C4-2B (cell line): ENCODE measurements around the gene CTNNA3.

ENCODE experiments used
- H3K27ac ChIP-seq: fragments of 450-650 bp; 2 replicates; pipeline ENCODE4 v1.5.1; 2017
- ZFX ChIP-seq: fragments of 450-650 bp; IDR thresholded peaks from 2 replicates; pipeline ENCODE4 v1.6.1; 2017
- TF ChIP-seq, protein P1 (sequence below): fragments of 450-650 bp; conservative IDR thresholded peaks from 2 replicates; pipeline ENCODE4 v1.5.1; 2017; ENCODE audit warnings: mild to moderate bottlenecking

CTNNA3 gene

DNA sequence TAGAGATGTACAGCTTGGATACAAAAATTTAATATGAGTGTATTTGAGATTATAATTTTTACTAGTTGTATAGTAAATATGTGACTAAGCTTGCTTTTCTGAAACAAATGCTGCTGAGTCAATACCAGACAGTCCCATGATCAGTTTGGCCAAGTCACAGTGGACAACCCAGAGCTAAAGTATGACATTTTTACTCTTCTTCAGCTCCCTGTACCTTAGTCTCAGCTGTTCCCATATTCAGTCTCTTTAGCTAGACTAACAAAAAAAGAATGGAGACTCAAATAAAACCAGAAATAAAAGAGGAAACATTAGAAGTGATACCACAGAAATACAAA is 189.3 kb downstream of the CTNNA3 start:
- H3K27ac ChIP-seq = no peak overlapping the region

DNA sequence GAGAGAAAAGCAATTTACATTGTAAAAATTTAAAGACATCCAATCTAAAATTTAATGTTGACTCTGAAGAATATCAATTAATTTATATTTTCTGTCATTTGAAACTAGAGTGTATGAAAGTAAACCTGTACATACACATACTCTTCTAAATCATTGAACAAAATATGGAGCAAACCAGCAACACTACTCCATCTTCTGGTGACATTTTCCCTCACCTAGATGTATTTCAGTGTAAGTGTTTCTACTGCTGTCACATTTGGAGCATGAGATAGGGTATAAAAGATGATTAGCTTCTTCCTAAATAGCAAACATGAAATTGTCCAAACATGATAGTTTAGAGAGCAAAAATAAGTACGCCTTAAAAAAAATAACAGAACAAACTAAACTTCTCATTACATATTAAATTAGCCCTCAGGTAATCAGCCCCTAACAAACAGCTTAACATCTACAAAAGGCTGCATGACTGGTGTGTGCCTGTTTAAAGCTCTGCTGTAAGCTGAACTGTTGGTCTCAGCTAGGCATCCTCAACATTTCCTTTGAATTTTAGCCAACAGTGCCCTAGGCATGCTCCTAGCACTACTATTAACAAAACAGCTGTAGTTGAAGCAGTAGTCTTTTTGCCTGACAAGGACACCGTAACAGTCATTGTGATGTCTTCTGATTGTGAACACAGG is 189.8 kb downstream of the CTNNA3 start:
- no peak overlapping the region for H3K27ac ChIP-seq
- no peak for TF ChIP-seq ZFX
- TF ChIP-seq, protein P1, sequence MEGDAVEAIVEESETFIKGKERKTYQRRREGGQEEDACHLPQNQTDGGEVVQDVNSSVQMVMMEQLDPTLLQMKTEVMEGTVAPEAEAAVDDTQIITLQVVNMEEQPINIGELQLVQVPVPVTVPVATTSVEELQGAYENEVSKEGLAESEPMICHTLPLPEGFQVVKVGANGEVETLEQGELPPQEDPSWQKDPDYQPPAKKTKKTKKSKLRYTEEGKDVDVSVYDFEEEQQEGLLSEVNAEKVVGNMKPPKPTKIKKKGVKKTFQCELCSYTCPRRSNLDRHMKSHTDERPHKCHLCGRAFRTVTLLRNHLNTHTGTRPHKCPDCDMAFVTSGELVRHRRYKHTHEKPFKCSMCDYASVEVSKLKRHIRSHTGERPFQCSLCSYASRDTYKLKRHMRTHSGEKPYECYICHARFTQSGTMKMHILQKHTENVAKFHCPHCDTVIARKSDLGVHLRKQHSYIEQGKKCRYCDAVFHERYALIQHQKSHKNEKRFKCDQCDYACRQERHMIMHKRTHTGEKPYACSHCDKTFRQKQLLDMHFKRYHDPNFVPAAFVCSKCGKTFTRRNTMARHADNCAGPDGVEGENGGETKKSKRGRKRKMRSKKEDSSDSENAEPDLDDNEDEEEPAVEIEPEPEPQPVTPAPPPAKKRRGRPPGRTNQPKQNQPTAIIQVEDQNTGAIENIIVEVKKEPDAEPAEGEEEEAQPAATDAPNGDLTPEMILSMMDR = no peak; the same call in 1 of the 2 replicates

More for the DNA sequence above, 189.3 kb downstream of the CTNNA3 start:
- TF ChIP-seq, protein P1 = no peak
- no peak for TF ChIP-seq ZFX

DNA sequence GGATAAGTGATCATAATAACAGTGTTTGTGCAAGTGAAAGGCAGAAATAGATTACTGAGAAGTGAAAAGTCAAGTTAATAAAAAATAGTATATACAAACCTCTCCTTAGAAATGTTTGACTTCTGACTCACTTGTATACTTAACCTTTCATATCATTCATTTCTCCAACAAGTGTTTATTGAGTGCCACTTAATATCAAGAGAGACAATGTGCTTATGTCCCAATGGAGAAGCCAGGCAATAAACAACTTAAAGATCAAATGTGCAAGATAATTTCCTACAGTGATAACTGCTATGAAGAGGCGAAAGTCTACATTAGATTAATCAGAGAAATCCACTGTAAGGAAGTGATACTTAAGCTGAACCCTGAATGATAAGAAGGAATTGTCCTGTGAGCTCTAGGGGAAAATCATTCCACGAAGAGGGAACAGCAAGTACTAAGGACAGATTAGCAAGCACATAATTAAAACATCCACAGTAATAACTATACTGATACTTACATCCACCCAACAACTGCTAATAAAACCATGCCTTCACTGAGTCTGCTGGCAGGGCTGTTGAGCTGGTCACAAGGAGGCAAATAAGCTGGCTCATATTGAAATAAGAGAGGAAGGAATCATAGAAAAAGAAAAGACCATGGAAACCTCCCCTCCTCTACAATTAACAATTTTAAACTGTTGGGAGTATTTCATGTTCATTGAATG is 203.5 kb downstream of the CTNNA3 start:
- TF ChIP-seq, protein P1 = no peak
- no peak for TF ChIP-seq ZFX
- H3K27ac ChIP-seq = no peak overlapping the region

DNA sequence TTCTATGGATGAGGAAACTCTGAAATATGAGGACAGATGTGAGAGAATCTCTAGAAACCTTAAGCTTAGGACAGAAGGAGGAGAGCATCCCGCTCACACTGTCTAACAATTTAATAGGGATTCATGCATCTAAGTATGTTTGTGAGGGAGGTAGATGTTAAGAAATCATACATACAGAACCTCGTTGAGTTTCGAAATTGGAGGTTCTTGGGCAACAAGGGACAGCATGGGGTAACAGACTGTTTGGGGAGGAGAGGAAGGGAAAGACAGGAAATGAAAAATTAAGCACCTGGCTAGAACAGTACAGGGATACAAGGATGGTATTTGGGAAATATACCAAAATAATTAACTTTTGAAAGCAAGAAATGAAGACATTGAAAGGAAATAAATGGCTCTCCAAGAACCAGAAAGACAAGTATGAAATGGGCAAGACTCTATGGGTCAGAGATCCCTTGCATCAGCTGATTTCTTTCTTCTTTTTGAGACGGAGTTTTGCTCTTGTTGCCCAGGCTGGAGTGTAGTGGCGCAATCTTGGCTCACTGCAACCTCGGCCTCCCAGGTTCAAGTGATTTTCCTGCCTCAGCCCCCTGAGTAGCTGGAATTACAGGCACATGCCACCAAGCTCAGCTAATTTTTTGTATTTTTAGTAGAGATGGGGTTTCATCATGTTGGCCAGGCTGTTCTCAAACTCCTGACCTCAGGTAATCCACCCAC is 207.9 kb downstream of the CTNNA3 start:
- TF ChIP-seq ZFX = no peak
- TF ChIP-seq, protein P1 = no peak
- H3K27ac ChIP-seq = no peak overlapping the region

DNA sequence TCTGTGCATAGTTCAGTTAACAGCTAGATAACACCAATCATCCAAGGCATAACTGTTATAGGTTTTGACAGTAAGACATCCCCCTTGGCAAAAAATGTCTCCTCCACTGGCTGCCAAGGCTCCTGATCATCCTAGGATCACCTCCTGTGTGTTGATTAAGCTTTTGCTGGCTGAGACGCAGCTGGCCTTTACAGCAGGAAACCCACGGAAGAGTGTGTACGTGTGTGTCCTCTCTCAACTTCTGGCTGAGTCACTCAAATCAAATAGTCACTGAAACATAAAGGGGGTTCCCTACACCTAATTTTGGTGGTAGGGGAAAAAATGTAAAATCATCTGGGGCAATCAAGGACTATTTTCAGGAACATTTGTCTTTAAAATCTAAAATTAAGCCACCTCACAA is 208.8 kb downstream of the CTNNA3 start:
- TF ChIP-seq, protein P1 = no peak
- TF ChIP-seq ZFX = no peak
- no peak overlapping the region for H3K27ac ChIP-seq

DNA sequence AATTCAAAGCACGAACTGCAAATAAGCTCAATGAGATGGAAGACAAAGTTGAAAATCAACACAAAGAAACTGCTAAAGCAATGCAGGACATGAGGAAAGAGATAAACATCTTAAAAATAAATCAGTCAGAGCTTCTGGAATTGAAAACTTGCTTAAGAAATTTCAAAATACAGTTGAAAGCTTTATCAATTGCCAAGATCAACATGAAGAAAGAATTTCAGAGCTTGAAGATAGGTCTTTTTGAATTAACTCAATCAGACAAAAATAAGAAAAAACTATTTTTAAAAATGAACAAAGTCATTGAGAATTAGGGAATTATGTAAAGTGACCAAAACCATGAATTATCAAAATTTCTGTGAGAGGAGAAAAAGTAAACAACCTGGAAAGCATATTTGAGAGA is 218.1 kb downstream of the CTNNA3 start:
- no peak for TF ChIP-seq ZFX
- TF ChIP-seq, protein P1 = no peak
- H3K27ac ChIP-seq = no peak overlapping the region

DNA sequence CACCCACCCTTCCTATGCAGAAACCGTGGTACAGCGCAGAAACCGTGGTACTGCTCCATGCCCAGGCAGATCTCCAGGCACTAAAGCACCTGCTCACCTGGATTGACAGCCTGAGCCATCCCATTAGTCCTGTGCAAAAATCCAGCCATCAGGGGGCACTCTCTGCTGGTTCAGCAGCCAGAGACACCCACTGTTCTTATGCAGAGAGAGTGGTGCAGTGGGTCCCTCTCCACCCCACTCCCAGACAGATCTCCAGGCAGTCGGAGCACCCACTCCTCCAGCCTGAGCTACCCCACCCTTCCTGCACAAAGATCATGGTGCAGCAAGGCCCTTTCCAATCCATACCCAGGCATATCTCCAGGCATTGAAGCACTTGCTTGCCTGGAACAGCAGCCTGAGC is 219.8 kb downstream of the CTNNA3 start:
- no peak for TF ChIP-seq ZFX
- TF ChIP-seq, protein P1 = peak; percentile 27
- no peak overlapping the region for H3K27ac ChIP-seq
